ENCODE data around the gene IL21R.

DNA sequence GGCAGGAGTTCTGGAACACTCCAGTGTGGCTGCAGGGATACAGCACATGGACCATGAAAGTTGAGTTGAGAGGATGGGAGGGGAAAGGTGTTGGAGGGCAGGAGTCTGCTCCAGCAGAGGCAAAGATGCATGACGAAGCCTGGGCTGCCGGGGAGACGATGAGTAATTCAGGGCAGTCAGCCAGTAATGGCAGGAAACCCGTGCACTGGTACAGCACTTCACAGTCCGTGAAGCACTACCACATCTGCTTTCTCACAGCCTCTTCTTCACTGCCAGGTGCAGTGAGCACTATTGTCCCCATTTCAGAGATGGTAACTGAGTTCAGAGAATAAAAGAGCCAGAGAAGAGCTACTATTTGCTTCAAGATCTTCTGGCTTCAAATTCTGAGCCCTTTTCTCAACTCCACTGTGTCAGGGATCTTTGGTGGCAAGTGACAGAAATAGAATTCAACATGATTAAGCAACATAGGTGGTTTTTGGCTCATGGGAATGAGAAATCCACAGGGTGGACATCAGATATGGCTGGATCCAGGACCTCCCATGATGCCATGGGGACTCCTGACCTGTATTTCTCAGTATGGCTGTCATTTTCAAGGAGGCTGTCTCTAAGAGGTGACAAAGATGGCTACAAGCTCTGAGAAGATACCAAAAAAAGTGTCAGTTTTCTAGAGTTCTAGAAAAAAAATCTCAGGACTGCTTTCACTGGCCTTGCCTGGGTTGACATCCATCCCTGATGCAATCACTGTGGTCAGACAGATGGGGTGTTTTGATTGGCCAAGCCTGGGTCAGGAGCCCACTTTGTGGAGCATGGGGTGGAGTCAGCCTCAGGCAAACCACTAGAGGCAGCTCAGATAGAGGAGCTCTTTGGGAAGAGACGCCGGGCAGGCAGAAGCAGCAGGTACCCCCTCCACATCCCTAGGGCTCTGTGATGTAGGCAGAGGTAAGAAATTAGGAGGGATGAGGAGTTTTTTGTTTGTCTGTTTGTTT is 24.7 kb downstream of the IL21R start:
- TF ChIP-seq NCOA4 (IDR thresholded peaks at IDR 0.05; ENCODE audit: partially characterized antibody) (no peak), RBM22 (IDR thresholded peaks at IDR 0.05; ENCODE audit: low read depth, low read length, poor library complexity, severe bottlenecking) (no peak)
